Gastroesophageal sphincter (tissue), 4 donors: Measurements from ENCODE around the gene PLEKHM3. TPM values are rescaled to one million over a fixed set of nuclear protein-coding genes. Genes with fewer than 3 reads are reported as not detected.

Experiments used
- ATAC-seq: fragments of 150-250 bp; one replicate; pipeline ENCODE4 v1.9.1; 2016; ENCODE audit warnings: mild to moderate bottlenecking, moderate library complexity
- H3K27ac ChIP-seq, 4 donors: fragments of 200-600 bp; sonication (generic) in 3 of 4; 1 replicate in 3 of 4; 2 replicates in 1 of 4; pipeline ENCODE4 v1.5.1; 2016 to 2019
- H3K27me3 ChIP-seq: fragments of 200-600 bp; sonication (generic); one replicate; pipeline ENCODE4 v1.5.1; 2019
- H3K36me3 ChIP-seq, 2 donors: fragments of 200-600 bp; sonication (generic); one replicate each; pipeline ENCODE4 v1.5.1; 2019; ENCODE audit warnings: control low read depth in 1 of 2
- H3K4me1 ChIP-seq, 3 donors: fragments of 200-600 bp; sonication (generic); 1 replicate in 2 of 3; 2 replicates in 1 of 3; pipeline ENCODE4 v1.5.1; 2016 to 2019; ENCODE audit warnings: control low read depth in 2 of 3
- H3K4me3 ChIP-seq, 2 donors: fragments of 200-600 bp; sonication (generic); one replicate each; pipeline ENCODE4 v1.5.1; 2019; ENCODE audit warnings: mild to moderate bottlenecking in 1 of 2, moderate library complexity in 1 of 2
- H3K9me3 ChIP-seq, 3 donors: fragments of 200-600 bp; sonication (generic); one replicate each; pipeline ENCODE4 v1.5.1; 2017 to 2019; ENCODE audit warnings: control low read depth in 2 of 3
- EP300 ChIP-seq: sonication (generic); formaldehyde crosslinking; IDR thresholded peaks from one replicate; pipeline ENCODE4 v1.6.1; 2017; ENCODE audit warnings: antibody characterized with exemption, mild to moderate bottlenecking
- POLR2A ChIP-seq, 2 donors: fragments of 450-650 bp; IDR thresholded peaks; one replicate each; pipeline ENCODE4 v1.6.1; 2017; ENCODE audit warnings: antibody characterized with exemption in 2 of 2, mild to moderate bottlenecking in 2 of 2, moderate library complexity in 1 of 2
- POLR2AphosphoS5 ChIP-seq: sonication (generic); formaldehyde crosslinking; IDR thresholded peaks from one replicate; pipeline ENCODE4 v1.6.1; 2017; ENCODE audit warnings: antibody characterized with exemption
- WGBS, 2 donors: methylation state at CpG; one replicate each; pipeline ENCODE4 v1.1.5; 2018; ENCODE audit warnings: low coverage in 1 of 2; 5-methylcytosine and 5-hydroxymethylcytosine counted together
- total RNA-seq, 4 donors: library from RNA; depleted of rRNA; stranded (reverse); fragments of >200 nt; gene quantifications; one replicate each; pipeline ENCODE4 v1.1.0, GENCODE V29; 2016
- TF ChIP-seq, protein P1 (sequence below), 4 experiments: fragments of 200-600 bp in 2 of 4; fragments of 450-650 bp in 2 of 4; sonication (generic) in 1 of 4; IDR thresholded peaks; one replicate each; pipeline ENCODE4 v1.5.1; 2017 to 2019; ENCODE audit warnings: antibody characterized with exemption in 4 of 4, mild to moderate bottlenecking in 2 of 4, moderate library complexity in 2 of 4

PLEKHM3 gene
- total RNA-seq, 4 donors from 2014 or later: 21.4 to 35.5 (median 29.7) TPM

DNA sequence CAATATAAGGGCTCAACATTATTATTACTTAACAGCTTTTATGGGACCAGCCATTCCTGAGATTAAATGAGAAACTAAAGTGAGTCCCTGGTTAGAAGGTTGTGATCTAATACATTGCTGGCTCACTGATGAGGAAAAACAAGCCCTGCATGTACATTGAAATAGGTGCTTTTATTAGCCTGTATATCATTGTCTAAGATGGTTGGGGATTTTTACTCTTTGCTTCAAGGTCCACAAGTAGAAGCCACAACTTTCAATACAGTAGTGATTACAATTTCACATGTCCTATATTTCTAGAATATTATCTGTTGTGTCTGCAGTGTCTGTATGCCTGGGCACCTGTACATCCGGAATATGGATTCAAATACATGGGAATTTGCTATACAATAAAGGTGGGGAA, 151.5 kb downstream of the PLEKHM3 start:
- H3K4me1 ChIP-seq: no peaks in the 10 kb centered on the region
- no peaks in the 10 kb centered on the region for H3K27me3 ChIP-seq
- WGBS, 2 donors: 90 to 100% methylated on average over 1 of the region's 1 CpG
- no peak overlapping the region for H3K4me3 ChIP-seq
- no peak for TF ChIP-seq POLR2A (IDR thresholded peaks at IDR 0.05)
- no peak for TF ChIP-seq EP300
- TF ChIP-seq, protein P1, sequence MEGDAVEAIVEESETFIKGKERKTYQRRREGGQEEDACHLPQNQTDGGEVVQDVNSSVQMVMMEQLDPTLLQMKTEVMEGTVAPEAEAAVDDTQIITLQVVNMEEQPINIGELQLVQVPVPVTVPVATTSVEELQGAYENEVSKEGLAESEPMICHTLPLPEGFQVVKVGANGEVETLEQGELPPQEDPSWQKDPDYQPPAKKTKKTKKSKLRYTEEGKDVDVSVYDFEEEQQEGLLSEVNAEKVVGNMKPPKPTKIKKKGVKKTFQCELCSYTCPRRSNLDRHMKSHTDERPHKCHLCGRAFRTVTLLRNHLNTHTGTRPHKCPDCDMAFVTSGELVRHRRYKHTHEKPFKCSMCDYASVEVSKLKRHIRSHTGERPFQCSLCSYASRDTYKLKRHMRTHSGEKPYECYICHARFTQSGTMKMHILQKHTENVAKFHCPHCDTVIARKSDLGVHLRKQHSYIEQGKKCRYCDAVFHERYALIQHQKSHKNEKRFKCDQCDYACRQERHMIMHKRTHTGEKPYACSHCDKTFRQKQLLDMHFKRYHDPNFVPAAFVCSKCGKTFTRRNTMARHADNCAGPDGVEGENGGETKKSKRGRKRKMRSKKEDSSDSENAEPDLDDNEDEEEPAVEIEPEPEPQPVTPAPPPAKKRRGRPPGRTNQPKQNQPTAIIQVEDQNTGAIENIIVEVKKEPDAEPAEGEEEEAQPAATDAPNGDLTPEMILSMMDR (IDR thresholded peaks at IDR 0.05): no peak
- no peak for TF ChIP-seq POLR2AphosphoS5
- no peak overlapping the region for H3K27ac ChIP-seq
- H3K9me3 ChIP-seq: no peaks in the 10 kb centered on the region
- H3K36me3 ChIP-seq: no peaks in the 10 kb centered on the region
- ATAC-seq: no peak

DNA sequence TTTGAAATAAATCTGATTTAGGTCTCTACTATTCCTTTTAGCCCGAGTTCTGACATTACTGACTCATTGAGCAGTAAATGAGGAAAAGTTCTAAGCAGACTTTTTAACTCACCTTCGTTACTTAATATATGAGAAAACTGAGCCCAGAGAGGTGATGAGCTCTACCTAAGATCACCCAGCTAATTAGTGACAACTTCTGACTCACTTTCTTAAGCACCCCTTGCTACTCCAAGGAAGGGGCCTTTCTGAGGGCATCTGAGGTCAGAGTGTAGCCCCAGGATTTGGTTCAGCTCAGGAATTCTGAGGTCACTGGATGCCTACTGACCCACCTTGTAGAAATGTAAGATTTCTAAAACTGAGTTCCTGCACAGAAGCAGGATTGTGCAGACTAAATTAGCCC, 153.4 kb downstream of the PLEKHM3 start:
- WGBS, 2 donors: 97 to 100% methylated on average over 2 of the region's 2 CpGs
- Histone ChIP-seq H3K27me3 (no peaks in the 10 kb centered on the region), H3K27ac (no peak overlapping the region), H3K36me3 (no peaks in the 10 kb centered on the region), H3K4me3 (no peak overlapping the region), H3K4me1 (peaks cover 0 to 6% (median 0%) of the 10 kb centered on the region in 3 donors), H3K9me3 (no peaks in the 10 kb centered on the region)
- ATAC-seq: no peak
- TF ChIP-seq EP300 (no peak), POLR2AphosphoS5 (no peak), POLR2A (IDR thresholded peaks at IDR 0.05) (no peak)
- TF ChIP-seq, protein P1 (IDR thresholded peaks at IDR 0.05): no peak

DNA sequence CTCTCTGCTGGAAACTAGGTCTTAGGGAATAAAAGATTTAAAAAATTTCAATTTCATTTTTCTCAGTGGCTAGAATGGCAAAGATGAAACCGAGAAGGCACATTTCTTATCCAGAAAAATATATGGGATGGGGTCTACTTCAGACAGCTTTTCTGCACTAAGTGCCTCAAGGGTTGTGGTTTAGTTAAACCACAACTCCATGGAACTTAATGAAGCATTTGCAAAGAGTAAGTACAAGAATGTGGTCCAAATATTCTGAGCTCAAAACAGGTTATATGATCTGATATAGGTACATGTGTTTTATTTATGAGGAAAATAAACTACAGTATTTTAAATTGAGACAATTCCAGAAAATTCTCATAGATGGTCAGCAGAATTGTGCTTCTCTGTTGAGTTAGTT, 153.8 kb downstream of the PLEKHM3 start:
- H3K36me3 ChIP-seq: no peaks in the 10 kb centered on the region
- 88 to 100% methylated on average over 1 of the region's 1 CpG for WGBS, 2 donors
- no peaks in the 10 kb centered on the region for H3K27me3 ChIP-seq
- no peaks in the 10 kb centered on the region for H3K9me3 ChIP-seq
- TF ChIP-seq, protein P1 (IDR thresholded peaks at IDR 0.05): no peak
- TF ChIP-seq POLR2AphosphoS5 (no peak), EP300 (no peak), POLR2A (IDR thresholded peaks at IDR 0.05) (no peak)
- H3K4me3 ChIP-seq: no peak overlapping the region
- no peak for ATAC-seq
- no peak overlapping the region for H3K27ac ChIP-seq
- H3K4me1 ChIP-seq: peaks cover 0 to 10% (median 0%) of the 10 kb centered on the region in 3 donors

DNA sequence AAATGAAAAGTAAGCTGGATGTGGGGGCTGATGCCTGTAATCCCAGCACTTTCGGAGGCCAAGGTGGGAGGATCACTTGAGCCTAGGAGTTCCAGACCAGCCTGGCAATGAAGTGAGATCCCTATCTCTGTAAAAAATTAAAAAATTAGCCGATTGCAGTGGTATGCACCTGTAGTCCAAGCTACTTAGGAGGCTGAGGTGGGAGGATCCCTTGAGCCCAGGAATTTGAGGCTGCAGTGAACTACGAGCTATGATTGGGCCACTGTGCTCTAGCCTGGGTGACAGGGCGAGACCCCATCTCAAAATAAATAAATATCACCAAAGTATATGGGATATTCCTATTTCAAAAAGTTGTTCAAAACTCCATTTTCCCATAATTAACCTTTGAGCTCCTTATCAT, 154.5 kb downstream of the PLEKHM3 start:
- Histone ChIP-seq H3K27me3 (no peaks in the 10 kb centered on the region), H3K36me3 (no peaks in the 10 kb centered on the region), H3K27ac (no peak overlapping the region), H3K9me3 (no peaks in the 10 kb centered on the region), H3K4me1 (peaks cover 0 to 10% (median 0%) of the 10 kb centered on the region in 3 donors), H3K4me3 (no peak overlapping the region)
- 94 to 97% methylated on average over 3 to 4 of the region's 4 CpGs for WGBS, 2 donors
- ATAC-seq: no peak
- TF ChIP-seq, protein P1 (IDR thresholded peaks at IDR 0.05): no peak

DNA sequence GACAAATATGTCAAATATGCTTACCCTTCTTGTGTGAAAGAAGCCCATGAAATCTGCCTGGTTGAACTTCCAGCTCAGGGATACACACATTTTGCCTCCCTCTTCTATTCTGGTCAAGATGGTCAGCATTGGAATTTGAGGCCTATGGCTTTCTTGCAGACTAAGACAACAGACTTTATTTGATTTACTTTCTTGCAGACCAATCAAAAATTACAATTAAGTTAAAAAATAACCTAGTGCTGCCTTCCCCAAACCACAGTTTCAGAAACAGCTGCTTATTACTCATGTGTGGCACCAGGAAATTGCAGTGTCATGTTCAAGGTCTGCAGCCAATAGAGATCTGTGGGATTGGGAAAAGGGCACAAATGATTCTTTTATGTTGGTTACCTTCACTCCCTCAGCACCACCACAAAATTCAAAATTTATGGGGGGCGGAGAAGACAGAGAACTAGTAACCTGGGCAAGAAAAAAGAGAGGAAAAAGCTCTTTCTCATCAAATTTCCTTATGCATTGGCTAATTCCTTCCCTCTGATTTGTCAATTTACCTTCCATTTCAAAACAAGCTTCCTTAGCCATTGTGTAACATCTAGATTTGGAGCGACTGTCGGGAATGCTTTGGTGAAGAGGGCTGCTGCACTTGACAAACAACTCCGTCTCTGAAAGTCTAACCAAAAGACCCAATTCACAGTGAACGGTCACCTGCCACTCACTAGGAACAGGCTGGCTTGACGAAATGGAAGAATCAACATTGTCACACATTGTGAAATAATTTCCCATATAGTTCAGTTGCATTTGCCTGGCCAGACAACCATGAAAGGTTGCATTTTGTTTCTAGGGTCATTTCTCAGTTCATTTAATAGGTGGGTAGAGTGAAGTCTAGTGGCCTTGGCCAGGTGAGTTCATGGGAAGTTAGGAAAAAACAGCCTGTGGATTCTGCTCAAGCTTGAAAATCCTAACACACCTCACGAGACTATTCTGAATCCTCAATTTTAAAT, 155.2 kb downstream of the PLEKHM3 start:
- Histone ChIP-seq H3K27me3 (no peaks in the 10 kb centered on the region), H3K4me3 (no peak overlapping the region), H3K27ac (no peak overlapping the region), H3K4me1 (peaks cover 0 to 10% (median 0%) of the 10 kb centered on the region in 3 donors), H3K36me3 (no peaks in the 10 kb centered on the region), H3K9me3 (no peaks in the 10 kb centered on the region)
- 69 to 89% methylated on average over 5 to 6 of the region's 7 CpGs for WGBS, 2 donors
- ATAC-seq: no peak
- TF ChIP-seq EP300: no peak
- no peak for TF ChIP-seq POLR2AphosphoS5
- no peak for TF ChIP-seq POLR2A (IDR thresholded peaks at IDR 0.05)
- TF ChIP-seq, protein P1 (IDR thresholded peaks at IDR 0.05): no peak
